IPS DF 19.7 (cell line): ENCODE data around the gene EXOSC7.

Experiments
- DNase-seq: peaks from one replicate; pipeline ENCODE4 v3.0.0-alpha.2; 2013; ENCODE audit warnings: low read depth, low spot score

Gene EXOSC7

GRCh38 chr3:44992555-44993470 lies 16.8 kb downstream of the EXOSC7 start:
- no peak for DNase-seq

GRCh38 chr3:44993471-44994205 lies 17.6 kb downstream of the EXOSC7 start:
- no peak for DNase-seq

GRCh38 chr3:44995142-44995770 lies 19.2 kb downstream of the EXOSC7 start:
- no peak for DNase-seq

GRCh38 chr3:44996556-44996969 lies 20.5 kb downstream of the EXOSC7 start:
- DNase-seq: no peak

DNA sequence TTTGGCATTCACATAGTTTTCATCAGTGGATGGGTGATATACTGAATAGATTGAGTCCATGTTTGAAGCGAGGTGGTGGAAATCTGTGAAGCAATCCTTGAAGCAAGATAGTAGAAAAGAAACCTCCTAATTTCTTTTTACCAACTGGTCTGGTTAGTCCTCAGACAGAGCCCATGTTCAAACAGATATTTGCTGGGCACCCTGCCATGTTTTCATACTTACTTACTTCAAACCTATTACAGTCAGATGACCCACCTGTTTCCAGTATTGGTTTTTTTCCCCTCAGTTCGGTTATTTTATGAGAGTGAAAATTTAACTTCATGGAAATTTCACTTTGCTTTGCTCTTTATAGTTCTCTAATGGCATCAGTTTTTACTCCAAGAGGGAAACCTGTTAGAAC lies 23.7 kb downstream of the EXOSC7 start:
- no peak for DNase-seq

- no peak for DNase-seq
These were observed 24.8 kb downstream of the EXOSC7 start for GRCh38 chr3:45000823-45001222.

DNA sequence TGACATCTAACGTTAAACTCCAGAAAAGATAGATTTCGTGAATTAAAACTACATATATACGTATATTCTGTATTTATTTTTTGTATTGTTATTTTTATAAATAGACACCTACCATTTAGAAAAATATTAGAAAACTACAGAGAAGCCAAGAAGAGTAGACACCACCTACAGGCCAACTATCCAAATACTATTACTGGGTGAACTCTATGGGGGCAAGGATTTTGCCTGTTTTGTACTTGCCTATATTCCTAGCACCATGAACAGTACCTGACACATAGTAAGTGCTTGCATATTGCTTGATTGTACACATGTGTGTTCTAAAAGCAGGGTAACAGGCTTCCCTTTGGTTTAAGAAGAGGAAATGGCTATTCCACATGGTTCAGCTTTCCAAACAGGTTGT lies 25.7 kb downstream of the EXOSC7 start:
- no peak for DNase-seq

DNA sequence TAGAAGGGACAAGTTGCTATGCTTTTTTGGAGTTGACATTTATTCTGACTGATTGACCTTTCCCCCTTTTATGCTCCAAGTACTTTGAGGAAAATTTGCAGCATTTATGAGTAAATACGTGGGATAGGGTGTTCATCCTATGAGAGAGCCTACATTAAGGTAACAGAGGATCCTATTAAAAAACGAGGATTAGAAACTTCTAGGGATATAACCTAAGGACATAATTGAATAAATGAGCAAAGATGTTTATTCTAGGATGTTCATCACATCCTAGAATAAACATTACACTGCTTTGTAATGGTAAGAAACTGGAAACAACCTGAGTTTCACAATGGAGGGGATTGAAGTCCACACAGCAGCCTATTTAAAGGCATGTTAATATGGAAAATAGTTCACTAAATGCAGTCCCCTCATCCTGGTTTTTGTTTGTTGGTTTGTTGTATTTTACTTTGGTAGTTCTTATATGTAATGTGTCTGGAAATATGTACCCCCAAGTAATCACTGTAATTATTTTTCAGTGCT lies 26.2 kb downstream of the EXOSC7 start:
- DNase-seq: no peak

- DNase-seq: no peak
These were observed 26.7 kb downstream of the EXOSC7 start for GRCh38 chr3:45002720-45003119.

DNA sequence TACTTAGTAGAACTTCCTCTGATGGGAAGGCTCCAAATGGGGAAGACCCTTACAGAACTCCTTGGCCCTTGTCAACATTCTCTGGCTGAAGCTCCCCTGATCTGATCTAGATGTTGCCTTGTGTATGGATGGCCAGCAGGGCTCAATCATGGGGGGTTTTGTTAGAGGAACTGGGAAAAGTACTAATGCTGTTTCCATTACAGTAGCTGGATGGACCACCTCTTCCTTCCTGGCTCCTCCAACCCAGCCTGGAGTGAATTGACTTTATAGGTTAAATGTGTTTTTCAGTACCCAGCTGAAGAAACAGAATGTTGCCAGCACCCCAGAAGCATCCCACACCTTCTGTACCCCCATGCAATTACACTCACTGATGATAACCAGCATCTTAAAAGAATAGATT lies 27.4 kb downstream of the EXOSC7 start:
- no peak for DNase-seq

DNA sequence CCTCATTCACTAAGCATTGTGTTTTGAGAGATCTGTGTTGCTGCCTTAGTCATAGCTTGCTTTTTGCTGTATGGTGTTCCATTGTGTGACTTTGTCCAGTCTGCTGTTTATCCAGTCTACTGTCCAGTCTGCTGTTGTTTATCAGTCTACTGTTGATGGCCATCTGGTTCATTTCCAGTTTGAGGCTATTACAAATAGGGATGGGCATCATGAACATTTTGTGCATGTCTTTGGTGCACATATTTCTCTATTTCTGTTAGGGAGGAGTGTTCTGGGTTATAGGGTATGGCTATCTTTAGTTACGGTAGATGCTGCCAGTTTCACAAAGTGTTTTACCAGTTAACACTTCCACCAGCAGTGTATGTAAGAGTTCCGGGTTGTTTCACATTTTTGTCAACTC lies 27.8 kb downstream of the EXOSC7 start:
- no peak for DNase-seq

DNA sequence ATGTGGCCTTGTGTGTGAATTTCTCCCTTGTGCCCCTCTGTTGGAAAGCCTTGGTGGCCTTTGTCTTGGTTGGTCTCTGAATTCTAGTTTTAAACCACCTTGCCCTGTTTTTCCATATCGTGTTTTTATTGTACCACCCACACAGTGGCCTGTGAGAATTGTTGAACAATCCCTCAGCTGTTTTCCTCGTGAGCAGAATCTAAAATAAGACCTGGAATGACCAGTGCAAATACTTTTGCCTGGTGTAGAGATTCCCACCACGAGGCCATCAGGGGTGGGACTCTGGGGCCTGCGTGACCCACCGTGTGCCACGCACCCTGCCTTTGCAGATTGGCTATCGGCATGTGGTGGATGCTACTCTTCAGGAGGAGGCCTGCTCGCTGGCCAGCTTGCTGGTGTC lies 31.0 kb downstream of the EXOSC7 start:
- no peak for DNase-seq

DNA sequence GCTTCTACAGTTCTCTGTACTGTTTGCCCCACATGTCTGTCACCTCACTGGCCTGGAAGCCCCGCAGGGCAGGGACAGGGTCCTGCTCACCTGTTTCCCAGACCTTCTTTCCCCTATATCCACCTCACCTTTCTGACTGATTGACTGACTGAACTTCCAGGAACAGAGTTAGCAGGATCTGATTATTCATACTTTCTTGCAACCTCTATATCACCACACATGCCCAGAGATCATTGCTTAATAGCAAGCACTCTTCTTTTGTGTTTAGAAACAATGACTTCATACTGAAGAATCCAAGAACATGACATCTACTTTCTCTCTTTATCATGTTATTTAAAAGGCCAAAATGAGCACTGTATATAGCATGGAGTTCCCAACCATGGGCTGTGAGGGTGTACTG lies 32.1 kb downstream of the EXOSC7 start:
- DNase-seq: no peak

GRCh38 chr3:45009868-45010267 lies 33.8 kb downstream of the EXOSC7 start:
- no peak for DNase-seq

DNA sequence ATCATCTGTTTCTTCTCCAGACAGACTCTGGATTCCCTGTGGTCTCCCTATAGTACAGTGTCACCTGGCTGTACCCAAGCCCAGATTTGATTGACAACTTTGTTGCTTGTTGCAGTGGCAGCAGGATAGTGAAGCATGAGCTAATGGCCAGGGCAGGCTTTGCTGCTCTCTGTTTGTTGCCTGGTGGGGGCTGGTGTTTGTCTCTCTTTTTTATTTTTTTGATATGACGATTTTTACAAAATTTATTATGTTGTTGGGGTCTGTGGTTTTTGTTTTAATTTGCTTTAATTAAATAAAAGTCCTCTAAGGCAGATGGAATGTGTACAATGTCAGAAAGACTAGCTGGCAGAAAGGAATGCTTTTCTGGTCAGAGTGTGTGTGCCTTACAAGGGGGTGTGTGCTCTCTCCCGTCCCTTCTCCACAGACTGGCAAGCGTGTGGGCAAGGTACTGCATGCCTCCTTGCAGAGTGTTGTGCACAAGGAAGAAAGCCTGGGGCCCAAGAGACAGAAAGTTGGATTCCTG lies 34.8 kb downstream of the EXOSC7 start:
- no peak for DNase-seq

GRCh38 chr3:45011756-45012508 lies 35.9 kb downstream of the EXOSC7 start:
- DNase-seq: no peak

DNA sequence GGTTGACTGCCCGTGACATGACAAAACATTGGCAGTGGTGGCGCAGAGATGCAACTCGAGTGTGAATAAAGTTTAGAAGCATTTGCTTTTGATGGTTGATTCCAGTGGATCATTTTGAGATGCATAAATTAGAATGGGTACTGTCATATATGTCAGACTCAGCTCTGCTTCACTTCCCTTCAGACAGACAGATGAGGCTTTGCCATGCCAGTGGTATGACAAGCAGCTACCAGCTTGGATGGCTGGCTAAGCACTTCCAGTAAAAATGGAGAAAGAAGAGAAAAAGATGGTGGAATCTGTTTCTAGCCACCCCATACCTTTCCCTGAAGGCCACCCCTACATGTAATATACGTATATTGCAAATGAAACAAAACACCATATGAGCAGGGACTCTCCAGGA lies 36.5 kb downstream of the EXOSC7 start:
- no peak for DNase-seq

DNA sequence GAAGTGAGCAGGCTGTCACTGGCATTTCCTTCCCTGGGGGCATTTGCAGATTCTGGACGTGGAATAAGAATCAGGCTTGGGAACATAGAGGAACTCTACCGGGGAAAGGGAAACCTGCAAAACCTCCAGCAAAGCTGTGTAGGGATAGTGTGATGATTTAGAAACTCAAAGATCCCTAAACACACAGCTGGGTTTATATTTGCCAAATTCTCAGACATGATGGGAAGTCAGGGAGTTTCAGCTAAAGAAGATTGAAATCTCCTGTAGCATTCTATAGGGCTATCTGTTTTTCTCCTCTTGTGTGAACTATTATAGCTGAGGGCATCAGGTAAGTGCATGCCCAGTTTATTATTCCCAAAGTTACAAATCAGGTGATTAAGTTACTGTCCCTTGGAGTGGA lies 40.9 kb downstream of the EXOSC7 start:
- DNase-seq: no peak

- no peak for DNase-seq
These were observed 41.8 kb downstream of the EXOSC7 start for GRCh38 chr3:45017821-45018220.

DNA sequence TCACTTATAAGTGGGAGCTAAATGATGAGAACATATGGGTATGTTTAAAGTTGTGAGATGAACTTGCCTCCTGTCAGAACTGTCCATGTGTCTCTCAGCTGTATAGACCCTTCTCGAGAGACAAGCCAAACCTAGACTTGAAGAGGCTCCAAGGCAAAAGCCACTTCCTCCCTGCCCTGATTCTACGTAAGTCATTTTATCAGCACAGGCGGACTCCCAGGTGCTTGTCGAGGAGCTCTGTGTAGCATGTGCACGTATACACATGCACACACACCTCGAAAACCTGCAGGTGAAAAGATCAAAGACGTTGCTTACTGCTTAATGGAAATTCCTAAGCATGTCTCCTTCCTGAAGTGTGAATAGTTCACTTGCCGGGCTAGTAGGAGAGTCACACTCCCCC lies 44.5 kb downstream of the EXOSC7 start:
- no peak for DNase-seq
